Heart left ventricle (tissue), 13 donors: ENCODE results near the gene SLC4A1AP.

ENCODE experiments used
- POLR2A ChIP-seq, 2 donors: fragments of 450-650 bp; IDR thresholded peaks; one replicate each; pipeline ENCODE4 v1.6.1; 2017; ENCODE audit warnings: antibody characterized with exemption in 2 of 2, mild to moderate bottlenecking in 2 of 2, moderate library complexity in 2 of 2
- TF ChIP-seq, protein P1 (sequence below), 12 donors: fragments of 200-600 bp; sonication (generic) in 4 of 12; IDR thresholded peaks; one replicate each; pipeline versions ENCODE4 v1.5.0 to v1.8.0; 2018 to 2022; ENCODE audit warnings: antibody characterized with exemption in 12 of 12, mild to moderate bottlenecking in 5 of 12
- donor health status: ischemic (EF 13 %, LVEDD 7.1; RV severe dilation, severe dysfunction).
- donor health status: DM: no; HTN: yes; CAD: no.
- donor health status: DM: no; HTN: no; CAD: no.
- donor health status: ischemic (EF 25% LVEDD 6.9; RV normal size, moderate dysfunction).
- donor health status: ischemic (EF 25% LVEDD 5.7; RV mildly dilated, moderate dysfunction).
- donor health status: ischemic (EF 35%, LVEDD 5.7; RV mildly dilated, moderate dysfunction).
- donor health status: nonischemic (EF 11% LVEDD 7.7; RV severe dilation, severe dysfunction).
- donor health status: DM: yes; HTN: yes; CAD: no.
- donor health status: PGD.
- donor health status: ischemic (EF 29% LVEDD 5.4; RV normal size, mild dysfunction).
- donor health status: nonischemic (EF 23%, LVEDD 6.1; RV moderate dilation, normal function).

DNA sequence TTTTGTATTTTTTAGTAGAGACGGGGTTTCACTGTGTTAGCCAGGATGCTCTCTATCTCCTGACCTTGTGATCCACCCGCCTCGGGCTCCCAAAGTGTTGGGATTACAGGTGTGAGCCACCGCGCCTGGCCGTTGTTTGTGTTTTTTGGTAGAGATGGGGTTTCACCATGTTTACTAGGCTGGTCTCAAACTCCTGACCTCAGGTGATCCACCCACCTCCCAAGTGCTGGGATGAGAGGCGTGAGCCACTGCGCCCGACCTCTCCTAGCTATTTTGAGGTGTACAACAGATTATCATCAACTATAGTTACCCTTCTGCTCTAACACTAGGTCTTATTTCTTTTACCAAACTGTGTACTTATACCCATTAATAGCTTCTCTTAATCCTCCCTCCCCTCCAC is 78.9 kb downstream of the SLC4A1AP start:
- TF ChIP-seq, protein P1, sequence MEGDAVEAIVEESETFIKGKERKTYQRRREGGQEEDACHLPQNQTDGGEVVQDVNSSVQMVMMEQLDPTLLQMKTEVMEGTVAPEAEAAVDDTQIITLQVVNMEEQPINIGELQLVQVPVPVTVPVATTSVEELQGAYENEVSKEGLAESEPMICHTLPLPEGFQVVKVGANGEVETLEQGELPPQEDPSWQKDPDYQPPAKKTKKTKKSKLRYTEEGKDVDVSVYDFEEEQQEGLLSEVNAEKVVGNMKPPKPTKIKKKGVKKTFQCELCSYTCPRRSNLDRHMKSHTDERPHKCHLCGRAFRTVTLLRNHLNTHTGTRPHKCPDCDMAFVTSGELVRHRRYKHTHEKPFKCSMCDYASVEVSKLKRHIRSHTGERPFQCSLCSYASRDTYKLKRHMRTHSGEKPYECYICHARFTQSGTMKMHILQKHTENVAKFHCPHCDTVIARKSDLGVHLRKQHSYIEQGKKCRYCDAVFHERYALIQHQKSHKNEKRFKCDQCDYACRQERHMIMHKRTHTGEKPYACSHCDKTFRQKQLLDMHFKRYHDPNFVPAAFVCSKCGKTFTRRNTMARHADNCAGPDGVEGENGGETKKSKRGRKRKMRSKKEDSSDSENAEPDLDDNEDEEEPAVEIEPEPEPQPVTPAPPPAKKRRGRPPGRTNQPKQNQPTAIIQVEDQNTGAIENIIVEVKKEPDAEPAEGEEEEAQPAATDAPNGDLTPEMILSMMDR (IDR thresholded peaks at IDR 0.05): no peak
- TF ChIP-seq POLR2A (IDR thresholded peaks at IDR 0.05): no peak
